ENCODE measurements around the gene PIK3R2.

DNA sequence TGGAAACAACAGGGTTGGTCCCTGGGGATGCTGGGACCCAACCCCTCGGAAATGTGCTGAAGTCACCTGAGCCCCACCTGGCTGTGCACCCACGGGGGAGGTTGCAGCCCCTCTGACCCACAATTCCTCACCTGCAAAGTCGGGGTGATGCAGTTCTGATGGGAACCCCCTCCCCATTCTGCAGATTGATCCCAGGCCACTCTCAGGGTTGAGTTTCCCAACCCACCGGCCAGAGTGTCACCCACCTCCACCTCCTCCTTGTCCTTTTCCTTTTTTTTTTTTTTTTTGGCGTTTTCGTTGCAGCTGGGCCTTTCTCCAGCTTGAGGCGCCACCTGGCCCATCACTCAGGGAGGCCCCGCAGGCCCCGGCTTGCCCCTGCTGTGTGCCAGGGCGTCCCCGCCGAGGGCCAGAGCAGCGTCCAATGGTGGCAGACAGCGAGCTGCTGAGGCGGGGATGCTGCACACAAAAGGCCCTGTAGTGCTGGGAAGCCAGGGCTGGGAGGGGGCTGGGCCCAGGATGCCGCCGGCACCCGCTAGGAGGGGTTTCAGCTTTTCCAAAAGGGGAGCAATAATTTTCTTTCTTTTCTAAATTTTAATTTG is 4.6 kb downstream of the PIK3R2 start:
- no peak for TF ChIP-seq POLR2A (IDR thresholded peaks at IDR 0.05)
- TF ChIP-seq, protein P1, sequence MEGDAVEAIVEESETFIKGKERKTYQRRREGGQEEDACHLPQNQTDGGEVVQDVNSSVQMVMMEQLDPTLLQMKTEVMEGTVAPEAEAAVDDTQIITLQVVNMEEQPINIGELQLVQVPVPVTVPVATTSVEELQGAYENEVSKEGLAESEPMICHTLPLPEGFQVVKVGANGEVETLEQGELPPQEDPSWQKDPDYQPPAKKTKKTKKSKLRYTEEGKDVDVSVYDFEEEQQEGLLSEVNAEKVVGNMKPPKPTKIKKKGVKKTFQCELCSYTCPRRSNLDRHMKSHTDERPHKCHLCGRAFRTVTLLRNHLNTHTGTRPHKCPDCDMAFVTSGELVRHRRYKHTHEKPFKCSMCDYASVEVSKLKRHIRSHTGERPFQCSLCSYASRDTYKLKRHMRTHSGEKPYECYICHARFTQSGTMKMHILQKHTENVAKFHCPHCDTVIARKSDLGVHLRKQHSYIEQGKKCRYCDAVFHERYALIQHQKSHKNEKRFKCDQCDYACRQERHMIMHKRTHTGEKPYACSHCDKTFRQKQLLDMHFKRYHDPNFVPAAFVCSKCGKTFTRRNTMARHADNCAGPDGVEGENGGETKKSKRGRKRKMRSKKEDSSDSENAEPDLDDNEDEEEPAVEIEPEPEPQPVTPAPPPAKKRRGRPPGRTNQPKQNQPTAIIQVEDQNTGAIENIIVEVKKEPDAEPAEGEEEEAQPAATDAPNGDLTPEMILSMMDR (IDR thresholded peaks at IDR 0.05) = no peak

All from body of pancreas (tissue), 4 donors.